WTC11 (cell line): ENCODE data around the gene RNF125. TPM values are rescaled to one million over a fixed set of nuclear protein-coding genes. Genes with fewer than 3 reads are reported as not detected.

Source experiments
- ATAC-seq: fragments of 200-7000 bp; cut with Tn5 transposase; 2 replicates; pipeline ENCODE4 v1.10.0; 2021; ENCODE audit warnings: mild to moderate bottlenecking, moderate library complexity
- CTCF ChIA-PET: fragments of 300-600 bp; sonication (Branson Sonifier 250); formaldehyde crosslinking; loops from one replicate; lab custom pipeline; 2021; ENCODE audit warnings: antibody characterized with exemption; lab: Charles Lee
- POLR2A ChIA-PET: fragments of 350-600 bp; sonication (Branson Sonifier 250); formaldehyde crosslinking; loops from one replicate; lab custom pipeline; 2021; ENCODE audit warnings: antibody characterized with exemption; lab: Charles Lee
- DNase-seq: peaks from one replicate; pipeline ENCODE4 v3.0.0; 2021; ENCODE audit warnings: low spot score
- H3K27ac Mint-ChIP-seq: 2 replicates; pipeline ENCODE4 v1.8.0; 2021; ENCODE audit warnings: mixed read lengths
- H3K27me3 Mint-ChIP-seq: 2 replicates; pipeline ENCODE4 v1.8.0; 2021; ENCODE audit warnings: low read depth, mild to moderate bottlenecking, moderate library complexity, mixed read lengths
- H3K36me3 Mint-ChIP-seq: 2 replicates; pipeline ENCODE4 v1.8.0; 2021; ENCODE audit warnings: mixed read lengths
- H3K4me1 Mint-ChIP-seq: 2 replicates; pipeline ENCODE4 v1.8.0; 2022; ENCODE audit warnings: mixed read lengths
- H3K4me3 Mint-ChIP-seq: 2 replicates; pipeline ENCODE4 v1.8.0; 2021; ENCODE audit warnings: mild to moderate bottlenecking, moderate library complexity, mixed read lengths
- H3K9me3 Mint-ChIP-seq: 2 replicates; pipeline ENCODE4 v1.8.0; 2021; ENCODE audit warnings: mixed read lengths
- ATF3 ChIP-seq: sonication (generic); formaldehyde crosslinking; conservative IDR thresholded peaks from 2 replicates; pipeline ENCODE4 v1.8.1; 2022; ENCODE audit warnings: mild to moderate bottlenecking, missing genetic modification reagents
- CTCF ChIP-seq: fragments of 200-600 bp; IDR thresholded peaks from 2 replicates; pipeline ENCODE4 v1.8.0; 2022; ENCODE audit warnings: antibody characterized with exemption
- ELF4 ChIP-seq: sonication (generic); formaldehyde crosslinking; IDR thresholded peaks from 2 replicates; pipeline ENCODE4 v1.8.1; 2022; ENCODE audit warnings: low read depth, mild to moderate bottlenecking, moderate library complexity, missing genetic modification reagents
- ESRRA ChIP-seq: sonication (generic); formaldehyde crosslinking; IDR thresholded peaks from 2 replicates; pipeline ENCODE4 v1.8.1; 2022; ENCODE audit warnings: mild to moderate bottlenecking, missing genetic modification reagents, borderline replicate concordance
- ETV6 ChIP-seq: sonication (generic); formaldehyde crosslinking; IDR thresholded peaks from 2 replicates; pipeline ENCODE4 v1.8.1; 2022; ENCODE audit warnings: mild to moderate bottlenecking, missing genetic modification reagents
- FOXJ3 ChIP-seq: sonication (generic); formaldehyde crosslinking; IDR thresholded peaks from 2 replicates; pipeline ENCODE4 v1.9.0; 2021; ENCODE audit warnings: missing genetic modification reagents, mild to moderate bottlenecking, borderline replicate concordance
- FOXP4 ChIP-seq: sonication (generic); formaldehyde crosslinking; IDR thresholded peaks from 2 replicates; pipeline ENCODE4 v1.8.0; 2022; ENCODE audit warnings: mild to moderate bottlenecking, missing genetic modification reagents
- HMGXB4 ChIP-seq: sonication (generic); formaldehyde crosslinking; IDR thresholded peaks from 2 replicates; pipeline ENCODE4 v1.8.1; 2023; ENCODE audit warnings: mild to moderate bottlenecking, moderate library complexity, missing genetic modification reagents
- OVOL2 ChIP-seq: fragments of 250-450 bp; sonication (Bioruptor Pico); IDR thresholded peaks from 2 replicates; pipeline ENCODE4 v1.9.0; 2021; ENCODE audit warnings: mild to moderate bottlenecking, borderline replicate concordance
- RORB ChIP-seq: fragments of 250-450 bp; sonication (Bioruptor Pico); IDR thresholded peaks from 2 replicates; pipeline ENCODE4 v1.9.0; 2021; ENCODE audit warnings: mild to moderate bottlenecking
- SMAD4 ChIP-seq: sonication (generic); formaldehyde crosslinking; IDR thresholded peaks from 2 replicates; pipeline ENCODE4 v1.8.0; 2022; ENCODE audit warnings: mild to moderate bottlenecking, missing genetic modification reagents
- SOX15 ChIP-seq: fragments of 250-450 bp; sonication (Bioruptor Pico); IDR thresholded peaks from 2 replicates; pipeline ENCODE4 v1.9.0; 2021; ENCODE audit warnings: mild to moderate bottlenecking
- ZNF121 ChIP-seq: sonication (generic); formaldehyde crosslinking; IDR thresholded peaks from 2 replicates; pipeline ENCODE4 v1.8.0; 2023; ENCODE audit warnings: missing genetic modification reagents
- ZNF281 ChIP-seq: sonication (generic); formaldehyde crosslinking; IDR thresholded peaks from 2 replicates; pipeline ENCODE4 v1.8.0; 2023; ENCODE audit warnings: mild to moderate bottlenecking, missing genetic modification reagents
- total RNA-seq: library from RNA; stranded (reverse); gene quantifications from 3 replicates; pipeline ENCODE4 v1.2.3, GENCODE V29; 2021
- TF ChIP-seq, protein P1 (sequence below): sonication (generic); formaldehyde crosslinking; IDR thresholded peaks from 2 replicates; pipeline ENCODE4 v1.8.1; 2022; ENCODE audit warnings: missing genetic modification reagents, borderline replicate concordance
- TF ChIP-seq, protein P2 (sequence below): sonication (generic); formaldehyde crosslinking; IDR thresholded peaks from 2 replicates; pipeline ENCODE4 v1.8.0; 2022; ENCODE audit warnings: mild to moderate bottlenecking, missing genetic modification reagents
- TF ChIP-seq, protein P3 (sequence below): sonication (generic); formaldehyde crosslinking; conservative IDR thresholded peaks from 2 replicates; pipeline ENCODE4 v1.8.1; 2023; ENCODE audit warnings: mild to moderate bottlenecking, low read depth, missing genetic modification reagents, moderate library complexity

RNF125 gene
- total RNA-seq, 1 experiment from 2014 or later: 14.9 TPM

- TF ChIP-seq ZNF281 (CRISPR knock-in tag) (no peak), ZNF121 (CRISPR knock-in tag) (no peak), OVOL2 (CRISPR knock-in tag) (no peak), RORB (CRISPR knock-in tag) (no peak), HMGXB4 (CRISPR knock-in tag) (no peak)
- TF ChIP-seq, protein P1, sequence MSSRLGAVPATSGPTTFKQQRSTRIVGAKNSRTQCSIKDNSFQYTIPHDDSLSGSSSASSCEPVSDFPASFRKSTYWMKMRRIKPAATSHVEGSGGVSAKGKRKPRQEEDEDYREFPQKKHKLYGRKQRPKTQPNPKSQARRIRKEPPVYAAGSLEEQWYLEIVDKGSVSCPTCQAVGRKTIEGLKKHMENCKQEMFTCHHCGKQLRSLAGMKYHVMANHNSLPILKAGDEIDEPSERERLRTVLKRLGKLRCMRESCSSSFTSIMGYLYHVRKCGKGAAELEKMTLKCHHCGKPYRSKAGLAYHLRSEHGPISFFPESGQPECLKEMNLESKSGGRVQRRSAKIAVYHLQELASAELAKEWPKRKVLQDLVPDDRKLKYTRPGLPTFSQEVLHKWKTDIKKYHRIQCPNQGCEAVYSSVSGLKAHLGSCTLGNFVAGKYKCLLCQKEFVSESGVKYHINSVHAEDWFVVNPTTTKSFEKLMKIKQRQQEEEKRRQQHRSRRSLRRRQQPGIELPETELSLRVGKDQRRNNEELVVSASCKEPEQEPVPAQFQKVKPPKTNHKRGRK: no peak
Measured at GRCh38 chr18:32026491-32027086, 8.0 kb downstream of the RNF125 start (continued).

- TF ChIP-seq SMAD4 (CRISPR knock-in tag) (no peak), SOX15 (CRISPR knock-in tag) (no peak), CTCF (no peak), ATF3 (CRISPR knock-in tag) (no peak), FOXP4 (CRISPR knock-in tag) (no peak), ESRRA (CRISPR knock-in tag) (no peak), FOXJ3 (CRISPR knock-in tag) (no peak), ELF4 (CRISPR knock-in tag) (no peak), ETV6 (CRISPR knock-in tag) (no peak)
- TF ChIP-seq, protein P2, sequence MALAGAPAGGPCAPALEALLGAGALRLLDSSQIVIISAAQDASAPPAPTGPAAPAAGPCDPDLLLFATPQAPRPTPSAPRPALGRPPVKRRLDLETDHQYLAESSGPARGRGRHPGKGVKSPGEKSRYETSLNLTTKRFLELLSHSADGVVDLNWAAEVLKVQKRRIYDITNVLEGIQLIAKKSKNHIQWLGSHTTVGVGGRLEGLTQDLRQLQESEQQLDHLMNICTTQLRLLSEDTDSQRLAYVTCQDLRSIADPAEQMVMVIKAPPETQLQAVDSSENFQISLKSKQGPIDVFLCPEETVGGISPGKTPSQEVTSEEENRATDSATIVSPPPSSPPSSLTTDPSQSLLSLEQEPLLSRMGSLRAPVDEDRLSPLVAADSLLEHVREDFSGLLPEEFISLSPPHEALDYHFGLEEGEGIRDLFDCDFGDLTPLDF (CRISPR knock-in tag): no peak
- TF ChIP-seq, protein P3, sequence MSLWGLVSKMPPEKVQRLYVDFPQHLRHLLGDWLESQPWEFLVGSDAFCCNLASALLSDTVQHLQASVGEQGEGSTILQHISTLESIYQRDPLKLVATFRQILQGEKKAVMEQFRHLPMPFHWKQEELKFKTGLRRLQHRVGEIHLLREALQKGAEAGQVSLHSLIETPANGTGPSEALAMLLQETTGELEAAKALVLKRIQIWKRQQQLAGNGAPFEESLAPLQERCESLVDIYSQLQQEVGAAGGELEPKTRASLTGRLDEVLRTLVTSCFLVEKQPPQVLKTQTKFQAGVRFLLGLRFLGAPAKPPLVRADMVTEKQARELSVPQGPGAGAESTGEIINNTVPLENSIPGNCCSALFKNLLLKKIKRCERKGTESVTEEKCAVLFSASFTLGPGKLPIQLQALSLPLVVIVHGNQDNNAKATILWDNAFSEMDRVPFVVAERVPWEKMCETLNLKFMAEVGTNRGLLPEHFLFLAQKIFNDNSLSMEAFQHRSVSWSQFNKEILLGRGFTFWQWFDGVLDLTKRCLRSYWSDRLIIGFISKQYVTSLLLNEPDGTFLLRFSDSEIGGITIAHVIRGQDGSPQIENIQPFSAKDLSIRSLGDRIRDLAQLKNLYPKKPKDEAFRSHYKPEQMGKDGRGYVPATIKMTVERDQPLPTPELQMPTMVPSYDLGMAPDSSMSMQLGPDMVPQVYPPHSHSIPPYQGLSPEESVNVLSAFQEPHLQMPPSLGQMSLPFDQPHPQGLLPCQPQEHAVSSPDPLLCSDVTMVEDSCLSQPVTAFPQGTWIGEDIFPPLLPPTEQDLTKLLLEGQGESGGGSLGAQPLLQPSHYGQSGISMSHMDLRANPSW (CRISPR knock-in tag): no peak
- Mint-ChIP-seq H3K4me3 (no peak overlapping the region), H3K27me3 (no peaks in the 10 kb centered on the region), H3K4me1 (peaks cover 9% of the 10 kb centered on the region), H3K9me3 (no peaks in the 10 kb centered on the region), H3K27ac (no peak overlapping the region; the same call in 1 of the 2 replicates), H3K36me3 (no peaks in the 10 kb centered on the region; the same call in 1 of the 2 replicates)
- ATAC-seq: no peak
- ChIA-PET POLR2A (interaction anchor here (0.7 kb wide), 1 partner anchor 62 kb away, joined by 5 read pairs; the partner anchor contains the start of gene RNF138), CTCF (interaction anchor here (0.5 to 0.7 kb wide), 2 partner anchors 43 to 1127 kb away, joined by 4 read pairs; no protein-coding TSS in a partner anchor)
- DNase-seq: no peak
Measured at GRCh38 chr18:32029558-32029957, 10.9 kb downstream of the RNF125 start.
